ENCODE measurements around the gene AGTR1.

DNA sequence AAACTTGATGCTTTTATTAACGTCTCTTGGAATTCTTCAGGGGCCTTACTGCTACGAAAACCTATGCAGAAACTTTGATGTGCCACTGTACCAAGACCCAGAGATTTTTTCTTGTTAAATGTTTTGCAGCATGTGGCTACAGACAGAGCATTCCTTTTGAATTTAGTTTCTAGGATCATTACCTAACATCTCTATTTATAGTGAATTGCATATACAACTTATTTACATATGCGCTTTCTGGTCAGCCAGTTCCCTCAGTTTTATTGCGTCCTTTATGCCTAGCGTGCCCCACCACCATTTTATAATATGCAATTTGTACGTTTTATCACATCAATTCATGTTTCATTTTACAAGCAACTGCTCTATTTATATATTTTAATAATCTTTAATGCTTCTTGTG, 46.2 kb upstream of the AGTR1 start:
- no peak for TF ChIP-seq PKNOX1 (IDR thresholded peaks at IDR 0.05)
- TF ChIP-seq FOXA1 (IDR thresholded peaks at IDR 0.05): no peak

All from HEK293T (cell line).